GM21381 (cell line): Measurements from ENCODE around the gene GPR63.

ENCODE experiments used
- ATAC-seq: cut with Tn5 transposase; IDR thresholded peaks from one replicate; pipeline ENCODE4 v1.9.1; 2021; ENCODE audit warnings: mild to moderate bottlenecking, moderate library complexity; ENCODE audit not compliant: unreplicated experiment

Gene GPR63

GRCh38 chr6:96837081-96837971 lies at the start of gene GPR63:
Gene GPR63, minus strand, starts transcription at chr6:96837477. Its CDS starts 37,746 bp downstream, at chr6:96799731.
- ATAC-seq, result peak; percentile 92

- no peak for ATAC-seq
Measured at GRCh38 chr6:96886519-96886918, 49.2 kb upstream of the GPR63 start.

GRCh38 chr6:96885187-96885631 lies 47.9 kb upstream of the GPR63 start:
- ATAC-seq, result peak; percentile 87

GRCh38 chr6:96878143-96878542 lies 40.9 kb upstream of the GPR63 start:
- ATAC-seq, result no peak

- ATAC-seq, result no peak
Measured at GRCh38 chr6:96876886-96877545, 39.7 kb upstream of the GPR63 start.

- no peak for ATAC-seq
Measured at GRCh38 chr6:96872976-96873375, 35.7 kb upstream of the GPR63 start.

- no peak for ATAC-seq
Measured at GRCh38 chr6:96865055-96865405, 27.8 kb upstream of the GPR63 start.

- no peak for ATAC-seq
Measured at GRCh38 chr6:96864216-96865054, 27.2 kb upstream of the GPR63 start.

- ATAC-seq, result no peak
Measured at GRCh38 chr6:96862560-96862959, 25.3 kb upstream of the GPR63 start.

GRCh38 chr6:96861588-96861987 lies 24.3 kb upstream of the GPR63 start:
- ATAC-seq, result no peak

GRCh38 chr6:96856856-96857255 lies 19.6 kb upstream of the GPR63 start:
- ATAC-seq, result no peak

GRCh38 chr6:96853083-96853482 lies 15.8 kb upstream of the GPR63 start:
- ATAC-seq, result no peak

GRCh38 chr6:96852605-96853004 lies 15.3 kb upstream of the GPR63 start:
- no peak for ATAC-seq

- no peak for ATAC-seq
Measured at GRCh38 chr6:96851858-96852257, 14.6 kb upstream of the GPR63 start.

- no peak for ATAC-seq
Measured at GRCh38 chr6:96849615-96850014, 12.3 kb upstream of the GPR63 start.

- peak; percentile 60 for ATAC-seq
Measured at GRCh38 chr6:96844530-96844929, 7.3 kb upstream of the GPR63 start.

- no peak for ATAC-seq
Measured at GRCh38 chr6:96841345-96841744, 4.1 kb upstream of the GPR63 start.

- peak; percentile 9 for ATAC-seq
Measured at GRCh38 chr6:96836631-96837080, 621 bp downstream of the GPR63 start.

GRCh38 chr6:96834070-96834469 lies 3.2 kb downstream of the GPR63 start:
- no peak for ATAC-seq

- no peak for ATAC-seq
Measured at GRCh38 chr6:96832780-96833179, 4.5 kb downstream of the GPR63 start.

GRCh38 chr6:96826865-96827264 lies 10.4 kb downstream of the GPR63 start:
- no peak for ATAC-seq
